Measurements from ENCODE around the gene EXOC4.

DNA sequence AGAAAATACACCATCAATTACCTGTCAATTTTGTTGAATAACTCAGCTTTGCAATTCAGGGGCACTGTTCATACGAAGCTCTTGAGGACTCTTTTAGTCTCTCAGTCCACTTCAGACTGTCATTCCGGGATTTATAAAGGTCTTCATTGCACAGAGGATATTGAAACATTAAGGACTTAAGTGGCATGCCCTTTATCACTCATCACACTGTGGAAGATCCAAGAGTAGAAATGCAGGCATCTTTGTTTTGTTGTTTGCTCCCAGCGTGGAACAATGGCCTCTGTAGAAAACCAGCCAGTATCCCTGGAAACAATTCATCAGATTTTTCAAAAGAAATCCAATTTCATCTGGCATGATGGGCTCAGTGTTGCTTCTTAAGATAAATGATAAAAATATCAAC, 808.0 kb downstream of the EXOC4 start:
- TF ChIP-seq POLR2A (IDR thresholded peaks at IDR 0.05) = no peak
- TF ChIP-seq, protein P1, sequence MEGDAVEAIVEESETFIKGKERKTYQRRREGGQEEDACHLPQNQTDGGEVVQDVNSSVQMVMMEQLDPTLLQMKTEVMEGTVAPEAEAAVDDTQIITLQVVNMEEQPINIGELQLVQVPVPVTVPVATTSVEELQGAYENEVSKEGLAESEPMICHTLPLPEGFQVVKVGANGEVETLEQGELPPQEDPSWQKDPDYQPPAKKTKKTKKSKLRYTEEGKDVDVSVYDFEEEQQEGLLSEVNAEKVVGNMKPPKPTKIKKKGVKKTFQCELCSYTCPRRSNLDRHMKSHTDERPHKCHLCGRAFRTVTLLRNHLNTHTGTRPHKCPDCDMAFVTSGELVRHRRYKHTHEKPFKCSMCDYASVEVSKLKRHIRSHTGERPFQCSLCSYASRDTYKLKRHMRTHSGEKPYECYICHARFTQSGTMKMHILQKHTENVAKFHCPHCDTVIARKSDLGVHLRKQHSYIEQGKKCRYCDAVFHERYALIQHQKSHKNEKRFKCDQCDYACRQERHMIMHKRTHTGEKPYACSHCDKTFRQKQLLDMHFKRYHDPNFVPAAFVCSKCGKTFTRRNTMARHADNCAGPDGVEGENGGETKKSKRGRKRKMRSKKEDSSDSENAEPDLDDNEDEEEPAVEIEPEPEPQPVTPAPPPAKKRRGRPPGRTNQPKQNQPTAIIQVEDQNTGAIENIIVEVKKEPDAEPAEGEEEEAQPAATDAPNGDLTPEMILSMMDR (IDR thresholded peaks at IDR 0.05 in 4 of 5, conservative IDR thresholded peaks at IDR 0.05 in 1 of 5) = no peak

Measured in gastrocnemius medialis (tissue), 4 donors.